ENCODE results near the gene INTS14. TPM values are rescaled to one million over a fixed set of nuclear protein-coding genes. Genes with fewer than 3 reads are reported as not detected.

Gene INTS14
- total and polyA plus RNA-seq, 9 of the 15 experiments (the other 6 are each of a cell fraction or from before 2014, with no cell fraction given) = 30.5 to 92.4 (median 46.5) TPM

GRCh38 chr15:65610871-65611718, at the start of gene INTS14 (continued):
- TF ChIP-seq ZNF639 (CRISPR knock-in tag; conservative IDR thresholded peaks at IDR 0.05 in 1 of 2, IDR thresholded peaks at IDR 0.05 in 1 of 2) = peak in 1 of 2 experiments; percentile 96; a peak in 2 of 4 replicates
- TF ChIP-seq ZFPM2 (CRISPR knock-in tag; IDR thresholded peaks at IDR 0.05) = 0 out of 2 replicates have a peak, but pooled peaks have one; percentile 47
- TF ChIP-seq MEF2A (IDR thresholded peaks at IDR 0.05; ENCODE audit: control insufficient read depth, low read depth, low read length) = peak; percentile 70; the same call in 1 of the 2 replicates
- peak; percentile 0; the same call in 1 of the 2 replicates for TF ChIP-seq ZNF395 (CRISPR knock-in tag; IDR thresholded peaks at IDR 0.05)
- TF ChIP-seq FOXJ2 (tag; IDR thresholded peaks at IDR 0.05) = peak; percentile 89
- peak; percentile 91 for TF ChIP-seq E2F8 (IDR thresholded peaks at IDR 0.05; ENCODE audit: low read depth, partially characterized antibody)
- peak; percentile 65; the same call in 1 of the 2 replicates for TF ChIP-seq MAX (CRISPR knock-in tag; IDR thresholded peaks at IDR 0.05)
- no peak for TF ChIP-seq ZNF318 (IDR thresholded peaks at IDR 0.05; ENCODE audit: borderline replicate concordance in 1 of 2, low read depth in 1 of 2)
- peak; percentile 82 for TF ChIP-seq TCF7 (IDR thresholded peaks at IDR 0.05; ENCODE audit: borderline replicate concordance)
- peak; percentile 79; the same call in 1 of the 2 replicates for TF ChIP-seq TRIM28 (IDR thresholded peaks at IDR 0.05)
